ELR (cell line): Measurements from ENCODE around the gene HEATR5B.
"Not testable (repeated sequence)": the region's sequence is repeated elsewhere in the genome, so short reads cannot be mapped to it uniquely, and the experiment has no call there.

Experiments
- DNase-seq: peaks from one replicate; pipeline ENCODE4 v3.0.0-alpha.2; 2015; ENCODE audit warnings: low read depth

The HEATR5B gene

DNA sequence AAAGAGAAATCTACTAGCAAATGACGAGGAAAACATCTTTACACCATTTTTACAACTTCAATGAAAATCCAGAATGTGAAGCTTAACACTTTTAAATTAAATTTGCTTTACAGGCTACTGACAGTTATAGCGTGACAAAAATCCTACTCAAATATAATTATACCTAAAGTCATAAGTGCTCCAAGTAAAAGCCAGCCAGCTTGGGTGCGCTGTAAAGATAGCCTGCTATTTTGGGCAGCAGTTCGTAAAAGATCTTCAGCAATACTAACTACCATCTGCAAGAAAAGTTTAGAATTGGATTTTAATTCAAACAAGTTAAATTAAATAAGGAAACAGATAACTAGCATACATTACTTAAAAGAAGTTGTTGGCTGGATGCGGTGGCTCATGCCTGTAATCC lies 22.4 kb downstream of the HEATR5B start:
- no peak for DNase-seq

DNA sequence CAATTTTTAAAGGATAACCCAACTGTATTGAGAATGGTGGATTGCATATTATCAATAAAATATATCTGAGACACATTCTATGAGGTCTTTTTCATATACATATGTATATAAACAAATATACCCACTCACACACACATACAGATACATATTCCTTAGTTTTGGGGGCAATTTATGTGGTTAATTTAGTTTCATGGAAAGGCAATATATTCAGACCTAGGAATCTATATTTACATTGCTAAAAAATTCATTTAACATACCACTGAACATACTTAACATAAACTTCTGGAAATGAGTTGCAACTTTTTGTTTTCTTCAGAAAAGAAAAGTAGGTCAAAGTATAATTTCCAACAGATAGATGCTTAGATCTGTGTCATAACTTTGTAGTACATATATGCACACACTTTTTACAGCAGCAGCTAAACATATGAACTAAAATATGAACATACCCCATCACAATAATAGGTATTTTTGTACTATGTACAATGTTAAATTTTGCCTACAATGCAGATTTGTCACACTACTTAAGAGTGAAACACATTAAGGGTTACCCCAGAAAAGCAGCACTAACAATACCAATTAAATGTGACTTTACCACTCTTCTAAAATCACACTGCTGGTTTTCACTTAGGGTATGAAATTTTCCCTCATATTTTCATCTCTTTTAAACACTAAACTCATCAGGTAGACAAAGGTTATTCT lies 23.0 kb downstream of the HEATR5B start:
- DNase-seq = no peak

DNA sequence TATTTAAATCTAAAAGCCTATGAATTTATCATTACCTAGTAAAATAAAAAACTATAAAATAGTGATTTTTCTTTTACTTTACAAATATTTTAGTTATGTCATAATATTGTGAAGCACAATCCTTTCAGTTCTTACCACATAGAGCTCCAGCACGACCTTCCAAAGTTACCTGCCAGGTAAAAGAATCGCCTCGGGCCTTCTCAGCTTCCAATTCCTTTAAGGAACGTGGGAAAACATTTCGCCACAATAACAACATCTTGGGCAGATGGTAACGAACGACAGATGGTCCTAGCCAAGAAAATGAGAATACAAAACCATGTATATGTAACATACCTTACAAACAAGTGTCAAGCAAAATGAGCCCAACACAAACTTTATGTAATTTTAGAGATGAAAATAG lies 23.7 kb downstream of the HEATR5B start:
- DNase-seq = no peak

DNA sequence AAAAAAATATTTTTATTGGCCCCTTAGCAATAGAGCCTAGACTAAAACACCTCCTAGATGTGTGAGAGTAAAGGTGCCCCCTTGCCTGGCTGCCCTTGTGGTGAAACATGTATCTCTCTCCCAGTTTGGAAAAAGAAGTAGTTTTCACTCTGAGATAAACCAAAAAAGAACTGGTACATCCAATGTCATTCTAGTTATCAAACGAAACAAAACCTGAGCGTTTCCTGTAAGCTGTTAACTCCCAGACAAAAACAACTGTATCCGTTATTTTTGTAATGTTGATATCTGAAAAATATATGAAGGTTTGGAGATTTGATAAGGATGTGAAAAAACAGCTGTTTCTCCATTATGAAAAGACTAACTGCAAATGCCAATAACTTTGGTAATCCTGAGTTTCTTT lies 24.3 kb downstream of the HEATR5B start:
- no peak for DNase-seq

DNA sequence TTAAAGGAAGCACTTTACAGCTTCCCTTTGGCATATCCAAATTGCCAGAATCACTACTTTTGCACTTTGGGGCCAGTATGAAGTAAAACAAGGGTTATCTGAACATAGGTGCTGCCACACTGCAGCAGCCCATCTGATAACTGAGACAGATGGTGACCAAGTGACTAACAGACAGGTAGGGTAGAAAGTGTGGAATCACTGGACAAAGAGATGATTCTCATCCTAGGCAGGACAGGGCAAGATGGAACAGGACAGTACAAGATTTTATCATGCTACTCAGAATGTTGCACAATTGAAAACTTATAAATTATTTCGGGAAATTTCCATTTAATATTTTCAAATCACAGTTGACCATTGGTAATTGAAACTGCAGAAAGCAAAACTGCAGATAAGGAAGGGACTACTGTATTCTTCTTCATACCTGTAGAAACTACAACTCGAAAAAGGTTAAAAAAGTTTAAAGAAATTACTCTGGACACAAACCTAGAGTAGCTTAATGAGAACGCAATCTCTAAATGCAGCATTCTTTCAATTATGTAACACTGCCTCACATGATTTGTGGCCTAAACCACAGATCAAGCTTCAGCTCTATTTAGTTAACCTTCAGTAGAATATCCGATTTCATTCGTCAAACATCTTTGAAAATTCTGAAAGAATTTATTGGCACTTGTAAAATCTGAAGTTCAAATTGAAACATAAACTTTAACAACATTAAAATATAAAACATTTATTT lies 31.4 kb downstream of the HEATR5B start:
- no peak for DNase-seq

DNA sequence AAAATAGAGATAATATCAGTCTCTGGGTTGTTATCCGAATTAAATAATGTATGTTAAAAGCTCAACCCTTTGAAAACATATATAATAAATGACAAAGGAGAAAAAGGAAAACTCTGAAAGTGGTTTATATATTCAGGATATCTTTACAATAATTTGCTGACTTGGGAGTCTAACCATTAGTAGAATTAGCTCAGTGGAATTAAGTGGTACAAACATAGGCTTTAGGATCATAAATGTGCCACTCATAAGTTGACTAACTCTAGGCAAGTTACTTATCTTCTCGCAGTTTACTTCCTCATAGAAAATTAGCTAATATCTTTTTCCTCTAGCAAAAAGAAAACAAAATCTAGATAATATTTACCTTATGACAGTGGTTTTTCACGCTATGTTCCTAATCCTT lies 44.6 kb downstream of the HEATR5B start:
- DNase-seq = no peak

DNA sequence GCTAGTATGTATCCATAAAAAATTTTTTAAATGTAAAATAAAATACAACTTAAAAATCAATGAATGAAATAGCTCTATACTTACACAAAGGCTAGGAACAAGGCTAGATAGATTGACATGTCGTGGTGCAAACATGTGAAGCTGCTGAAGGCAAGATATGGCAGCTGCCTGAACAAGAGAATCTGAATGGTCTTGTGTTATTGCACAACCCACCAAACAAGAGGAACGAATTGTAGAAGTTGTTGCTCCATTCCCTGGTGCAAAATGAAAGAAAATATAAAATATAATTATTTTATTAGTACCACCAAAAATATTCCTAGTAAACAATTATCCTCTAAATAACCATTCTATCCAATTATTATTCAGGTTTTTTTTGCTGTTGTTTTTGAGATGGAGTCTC lies 46.4 kb downstream of the HEATR5B start:
- DNase-seq = no peak

DNA sequence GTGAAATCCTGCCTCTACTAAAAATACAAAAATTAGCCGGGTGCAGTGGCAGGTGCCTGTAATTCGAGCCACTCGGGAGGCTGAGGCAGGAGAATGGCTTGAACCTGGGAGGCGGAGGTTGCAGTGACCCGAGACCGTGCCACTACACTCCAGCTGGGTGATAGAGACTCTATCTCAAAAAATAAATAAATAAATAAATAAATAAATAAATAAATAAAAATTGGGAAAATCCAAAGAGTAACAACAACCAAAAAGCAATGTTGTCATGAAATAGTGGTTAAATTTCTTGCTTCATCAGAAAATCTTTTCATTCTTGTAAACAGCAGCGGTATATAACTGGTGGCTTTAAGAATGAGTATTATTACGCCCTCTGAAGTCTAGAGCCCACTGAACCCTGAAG lies 54.4 kb downstream of the HEATR5B start:
- no peak for DNase-seq

DNA sequence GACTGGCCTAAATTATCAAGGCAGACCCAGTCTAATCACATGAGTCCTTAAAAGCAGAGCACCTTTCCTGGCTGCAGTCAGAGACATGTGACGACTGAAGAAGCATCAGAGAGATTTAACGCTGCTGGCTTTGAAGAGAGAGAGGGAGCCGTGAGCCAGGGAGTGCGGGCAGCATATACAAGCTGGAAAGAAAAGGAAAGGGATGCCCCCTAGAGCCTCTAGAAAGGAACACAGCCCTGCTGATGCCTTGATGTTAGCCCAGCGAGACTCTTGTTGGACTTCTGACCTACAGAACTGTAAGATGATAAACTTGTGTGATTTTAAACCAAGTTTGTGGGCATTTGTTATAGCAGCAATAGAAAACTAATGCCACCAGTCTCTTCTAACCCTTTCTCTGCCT lies 58.1 kb downstream of the HEATR5B start:
- DNase-seq = peak; percentile 35

DNA sequence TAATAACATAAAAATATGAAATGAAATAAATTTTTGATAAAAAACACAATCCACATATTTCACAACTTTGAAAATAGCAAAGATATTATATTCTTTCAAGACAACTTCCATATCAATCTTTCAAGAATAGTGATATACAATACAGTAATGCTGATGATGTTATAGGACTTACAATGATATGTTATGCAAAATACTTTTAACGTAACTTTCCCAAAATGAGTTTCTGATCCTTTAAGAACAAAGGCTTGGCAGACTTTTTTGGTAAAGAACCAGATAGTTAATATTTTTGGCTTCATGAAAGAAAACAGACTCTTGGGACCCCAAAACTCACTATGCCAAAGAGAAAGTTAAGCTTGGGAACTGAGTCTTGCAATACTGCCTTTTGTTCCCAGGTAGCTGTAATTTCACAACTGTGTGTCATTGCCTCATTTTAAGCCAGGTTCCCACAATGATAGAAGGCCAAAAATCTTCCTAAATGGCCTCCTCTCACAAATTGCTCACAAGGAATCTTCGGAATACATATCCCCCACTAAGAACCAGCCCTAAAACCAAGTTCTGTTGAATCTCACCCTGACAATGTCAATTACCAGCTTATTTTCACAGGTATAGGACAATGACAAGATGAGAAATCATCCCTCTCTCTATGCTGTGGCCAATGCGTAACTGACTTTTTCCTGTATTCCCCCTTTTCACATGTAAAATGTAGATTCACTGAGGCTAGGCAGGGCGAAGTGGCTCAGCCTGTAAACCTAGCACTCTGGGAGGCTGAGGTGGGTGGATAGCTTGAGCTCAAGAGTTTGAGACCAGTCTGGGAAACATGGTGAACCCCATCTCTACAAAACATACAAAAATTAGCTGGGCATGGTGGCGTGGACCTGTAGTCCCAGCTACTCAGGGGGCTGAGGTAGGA lies 63.0 kb downstream of the HEATR5B start:
- no peak for DNase-seq

DNA sequence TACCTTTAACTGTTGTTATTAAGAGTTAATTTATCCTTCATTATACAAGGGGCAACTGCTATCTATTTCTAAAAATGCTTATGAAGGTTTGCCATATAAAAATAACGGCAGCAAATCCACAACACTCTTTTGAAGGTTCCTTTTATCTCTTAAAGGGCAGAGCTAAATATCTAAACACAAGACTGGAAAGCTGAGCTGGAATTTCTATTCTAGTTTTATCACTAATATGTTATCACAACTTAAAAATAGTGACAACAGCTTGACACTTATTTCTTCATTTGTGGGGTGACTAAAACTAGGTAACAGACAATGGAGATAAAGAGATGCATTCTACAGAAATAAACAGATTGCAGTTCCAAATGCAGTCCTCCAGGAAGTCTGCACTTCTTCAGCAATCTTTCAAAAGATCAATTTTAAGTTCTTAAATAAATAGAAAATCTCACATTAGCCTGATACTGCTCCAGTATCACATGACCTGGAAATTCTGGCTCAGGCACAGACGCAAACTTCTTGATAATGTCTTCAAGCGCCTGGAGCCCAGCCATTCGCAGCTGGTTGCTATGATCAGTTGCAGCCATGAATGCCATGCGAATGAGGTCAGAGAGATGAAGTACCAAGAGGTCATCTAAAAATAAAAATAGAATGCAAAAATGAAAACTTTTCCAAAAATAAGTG lies 63.8 kb downstream of the HEATR5B start:
- DNase-seq = peak; percentile 51

DNA sequence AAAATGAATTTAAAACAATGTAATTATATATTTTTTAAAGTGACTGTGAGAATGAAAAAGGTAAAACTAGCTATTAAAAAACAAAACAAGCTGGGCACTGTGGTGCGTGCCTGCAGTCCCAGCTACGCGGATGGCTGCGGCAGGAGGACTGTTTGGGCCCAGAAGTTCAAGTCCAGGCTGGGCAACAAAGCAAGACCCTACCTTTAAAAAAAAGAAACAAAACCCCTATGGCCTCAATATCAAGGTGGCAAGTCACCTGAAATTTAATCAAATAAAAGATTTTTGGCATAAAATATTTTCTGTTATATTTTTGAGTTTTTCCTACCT lies 70.9 kb downstream of the HEATR5B start:
- DNase-seq = no peak

DNA sequence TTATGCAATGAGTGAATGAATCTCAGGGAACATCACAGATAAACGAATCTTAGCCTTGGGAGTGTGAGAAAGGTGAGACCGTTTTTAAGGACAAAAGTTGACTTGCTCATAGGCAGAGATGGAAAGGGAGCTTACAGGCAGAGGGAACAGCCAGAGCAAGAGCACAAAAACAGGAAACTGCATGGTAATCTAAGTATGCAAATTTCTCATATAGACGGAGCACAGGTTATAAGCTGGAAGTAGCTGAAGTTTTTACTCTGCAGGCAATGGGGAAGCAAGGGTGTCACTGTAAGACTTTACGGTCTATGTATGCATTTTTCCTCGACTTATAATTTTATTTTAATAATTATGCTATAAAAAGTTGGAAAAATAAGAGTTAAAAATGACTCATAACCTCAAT lies 73.0 kb downstream of the HEATR5B start:
- no peak for DNase-seq

DNA sequence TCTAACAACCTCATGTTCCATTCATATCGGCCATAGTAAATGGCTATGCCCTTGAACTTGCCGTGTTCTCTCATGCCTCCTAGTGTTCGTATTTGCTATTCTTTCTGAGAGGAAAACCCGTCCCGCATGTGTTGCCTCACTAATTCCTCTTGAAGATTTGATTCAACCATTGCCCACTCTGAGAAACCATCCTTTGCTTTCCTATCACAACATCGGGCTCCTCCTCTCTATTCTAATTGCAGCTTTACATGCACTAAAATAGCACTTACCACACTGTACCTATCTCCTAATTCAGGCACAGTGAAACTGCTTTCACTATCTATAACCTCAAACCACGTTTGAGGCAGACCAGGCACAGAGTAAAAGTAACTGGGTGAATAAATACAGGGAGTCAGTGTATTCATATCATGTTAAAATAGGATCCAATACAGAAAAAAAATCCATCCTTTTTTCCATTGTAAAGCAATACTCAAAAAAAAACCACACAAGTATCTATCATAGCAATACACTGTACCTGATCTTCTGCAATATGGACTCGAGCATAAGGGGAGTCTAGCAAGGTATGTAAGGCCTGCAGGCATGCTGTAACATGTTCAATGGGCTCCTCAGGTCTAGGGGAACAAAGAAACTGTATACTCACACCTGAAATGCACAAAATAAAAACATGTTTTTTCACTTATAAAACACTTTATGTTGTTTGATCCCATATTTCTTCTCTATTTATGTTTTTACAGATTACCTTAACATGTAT lies 78.9 kb downstream of the HEATR5B start:
- peak; percentile 43 for DNase-seq

DNA sequence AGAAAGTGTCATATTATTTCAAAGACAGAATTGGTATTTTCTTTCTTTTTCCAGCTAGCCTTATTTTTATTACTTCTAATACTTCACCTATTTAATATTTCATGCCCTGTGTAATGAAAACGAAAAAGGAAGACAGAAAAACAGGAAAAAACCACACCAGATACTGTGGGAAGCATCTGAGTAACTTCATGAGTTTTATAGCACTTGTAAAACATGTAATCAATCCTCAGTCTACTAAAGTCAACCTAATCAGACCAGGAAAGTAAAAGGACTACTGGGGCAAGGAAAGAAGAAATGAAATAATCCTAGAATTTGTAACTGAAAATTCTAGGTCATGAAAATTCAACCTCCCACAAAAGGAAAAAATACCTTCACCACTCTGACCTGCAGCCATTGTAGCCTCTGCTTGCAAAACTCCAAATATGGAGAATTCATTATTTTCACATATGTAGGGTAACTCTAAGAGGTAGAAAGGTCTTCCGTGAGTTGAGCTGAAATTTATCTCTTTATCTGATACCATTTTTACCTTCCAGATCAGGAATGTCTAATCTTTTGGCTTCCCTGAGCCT lies 83.1 kb downstream of the HEATR5B start:
- no peak for DNase-seq

DNA sequence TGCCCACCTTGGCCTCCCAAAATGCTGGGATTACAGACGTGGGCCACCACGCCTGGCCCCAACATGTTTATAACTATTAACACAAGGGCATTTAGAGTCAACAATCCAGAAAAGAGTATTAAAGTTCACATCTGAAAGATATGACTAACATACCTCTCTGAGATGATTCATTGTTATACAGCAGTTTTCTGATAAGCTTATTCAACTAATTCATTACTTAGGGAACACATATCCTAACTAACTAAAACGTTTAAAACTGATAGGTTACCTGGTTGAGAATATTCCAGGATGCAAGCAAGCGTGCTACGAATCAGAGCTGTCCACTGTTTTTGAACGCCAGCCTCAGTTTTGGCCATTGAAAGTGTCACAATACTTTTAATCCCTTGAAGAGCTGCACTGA lies 83.9 kb downstream of the HEATR5B start:
- peak; percentile 50 for DNase-seq

DNA sequence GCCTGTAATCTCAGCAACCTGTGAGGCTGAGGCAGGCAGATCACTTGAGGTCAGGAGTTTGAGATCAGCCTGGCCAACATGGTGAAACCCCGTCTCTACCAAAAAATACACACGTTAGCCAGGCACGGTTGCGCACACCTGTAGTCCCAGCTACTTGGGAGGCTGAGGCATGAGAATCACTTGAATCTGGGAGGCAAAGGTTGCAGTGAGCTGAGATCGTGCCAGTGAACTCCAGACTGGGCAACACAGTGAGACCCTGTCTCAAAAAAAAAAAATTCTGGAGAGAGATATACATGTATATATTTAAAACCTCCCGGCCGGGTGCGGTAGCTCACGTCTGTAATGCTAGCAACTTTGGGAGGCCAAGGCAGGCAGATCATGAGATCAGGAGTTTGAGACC lies 84.8 kb downstream of the HEATR5B start:
- not testable (repeated sequence) for DNase-seq

DNA sequence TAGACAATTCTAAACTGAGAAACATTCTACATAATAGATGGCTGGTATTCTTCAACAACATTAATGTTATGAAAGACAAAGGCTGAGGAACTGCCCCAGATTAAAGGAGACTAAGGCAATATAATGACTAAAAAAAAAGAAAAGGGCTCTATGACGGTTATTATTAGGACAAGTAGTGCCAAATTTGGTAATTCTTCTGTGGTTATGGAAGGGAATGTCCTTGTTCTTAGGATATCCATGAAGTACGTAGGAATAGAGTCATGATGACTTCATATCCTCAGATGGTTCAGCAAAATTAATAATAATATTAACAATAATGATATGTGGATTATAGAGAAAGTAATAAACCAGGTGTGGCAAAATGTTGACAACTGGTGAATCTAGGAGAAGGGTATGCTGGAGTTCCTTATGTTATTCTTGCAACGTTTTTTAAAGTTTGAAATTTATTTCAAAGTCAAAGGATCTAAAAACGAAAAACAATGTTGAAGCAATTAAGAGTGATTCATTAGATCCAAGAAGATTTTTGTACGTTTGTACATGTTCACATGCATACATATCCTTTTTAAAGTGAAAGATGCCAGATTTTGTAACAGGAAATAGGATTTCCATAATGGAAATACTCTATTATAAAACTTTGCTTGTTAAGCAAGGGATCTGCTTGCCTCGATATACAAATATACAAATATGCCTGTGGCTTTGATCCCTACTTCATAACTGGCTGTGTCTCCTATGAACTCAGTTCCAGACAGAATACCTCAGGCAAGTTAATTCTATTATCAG lies 90.1 kb downstream of the HEATR5B start:
- no peak for DNase-seq

DNA sequence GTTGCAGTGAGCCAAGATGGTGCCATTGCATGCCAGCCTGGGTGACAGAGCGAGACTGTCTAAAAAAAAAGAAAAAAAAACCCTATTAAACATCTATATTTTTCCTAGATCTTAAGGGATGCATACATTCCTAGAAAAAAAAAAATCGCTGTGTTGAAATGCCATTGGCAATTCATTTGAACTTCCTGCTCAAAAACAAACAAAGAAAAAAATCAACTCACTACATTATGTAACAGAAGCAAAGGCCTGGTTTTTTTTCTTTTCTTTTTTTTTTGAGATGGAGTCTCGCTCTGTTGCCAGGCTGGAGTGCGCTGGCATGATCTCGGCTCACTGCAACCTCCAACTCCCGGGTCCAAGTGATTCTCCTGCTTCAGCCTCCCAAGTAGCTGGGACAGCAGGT lies 96.2 kb downstream of the HEATR5B start:
- no peak for DNase-seq

DNA sequence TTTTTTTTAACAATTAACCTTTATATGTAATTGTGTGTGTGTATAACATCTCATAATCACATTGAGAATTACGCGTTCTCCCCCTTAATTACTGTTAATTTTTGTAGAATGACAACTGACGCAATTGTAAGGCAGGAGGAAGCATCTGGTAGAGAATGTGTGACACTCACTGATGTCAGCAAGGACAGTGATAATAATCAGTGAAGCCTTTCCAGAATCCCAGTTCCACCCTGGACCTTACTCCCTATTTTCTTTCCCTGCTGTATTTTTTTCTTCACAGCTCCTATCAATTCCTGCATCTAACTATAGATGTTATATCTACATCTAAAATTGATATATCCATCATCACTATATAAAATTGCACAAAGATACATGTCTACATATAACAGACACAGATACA lies 101.7 kb downstream of the HEATR5B start:
- DNase-seq = no peak

DNA sequence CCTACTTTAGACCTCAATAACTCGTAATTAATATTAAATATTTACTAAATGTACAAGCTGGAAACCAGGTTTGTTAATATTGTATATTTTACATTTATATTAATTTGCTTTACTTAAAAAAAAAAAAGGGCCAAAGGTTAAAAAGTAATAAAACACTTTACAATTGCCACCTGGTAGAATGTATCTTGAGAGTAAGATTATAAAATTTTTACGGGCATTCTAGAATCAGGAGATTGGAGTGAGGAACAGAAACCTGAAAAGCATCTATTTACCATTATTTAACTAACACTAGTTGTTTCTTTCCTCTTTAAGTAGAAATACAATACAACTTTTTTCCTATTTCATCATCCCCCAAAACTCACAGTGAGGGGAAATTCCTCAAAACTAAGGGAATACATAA lies 102.3 kb downstream of the HEATR5B start:
- no peak for DNase-seq
